Measurements from ENCODE around the gene OCA2.

GRCh38 chr15:28109626-28110455 is 10.7 kb upstream of the OCA2 start:
- TF ChIP-seq CTCF (IDR thresholded peaks at IDR 0.05) = no peak
- TF ChIP-seq POLR2A (IDR thresholded peaks at IDR 0.05) = no peak
